Measurements from ENCODE around the gene LRMDA.

Gene LRMDA

DNA sequence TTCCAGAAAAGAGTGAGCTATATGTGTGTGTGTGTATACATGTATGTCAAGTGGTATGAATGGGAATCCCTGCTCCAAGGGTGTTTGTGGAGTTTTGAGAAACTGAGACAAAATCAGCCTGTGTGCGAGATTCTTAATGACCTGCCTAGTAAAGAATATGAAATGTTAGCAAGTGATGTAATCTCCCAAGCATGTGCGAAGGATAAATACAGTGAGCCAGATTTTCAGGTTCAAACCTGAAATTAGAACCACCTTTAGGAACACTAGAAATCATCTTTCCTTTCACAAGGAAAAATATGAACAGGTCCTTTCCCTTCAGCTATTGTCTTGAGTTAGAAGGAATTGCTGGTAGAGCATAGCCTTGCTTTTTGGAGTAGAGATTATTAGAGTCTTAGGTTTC, 457.6 kb downstream of the LRMDA start:
- TF ChIP-seq CTCF (conservative IDR thresholded peaks at IDR 0.05; ENCODE audit: low read length), result no peak
- no peak for TF ChIP-seq EZH2phosphoT487 (IDR thresholded peaks at IDR 0.05; ENCODE audit: borderline replicate concordance)
- Histone ChIP-seq H3K9me2 (replicated peaks; ENCODE audit: low read depth, low read length) (no peaks in the 10 kb centered on the region), H3K4me2 (ENCODE audit: low read depth, low read length, poor library complexity, severe bottlenecking) (no peak overlapping the region), H4K20me1 (ENCODE audit: insufficient read depth, low read length, poor library complexity, severe bottlenecking) (no peaks in the 10 kb centered on the region), H2AFZ (ENCODE audit: low read length) (no peak overlapping the region), H3K9me3 (ENCODE audit: insufficient read depth, low read depth, low read length) (no peaks in the 10 kb centered on the region), H3K27me3 (ENCODE audit: insufficient read depth, low read length, poor library complexity, severe bottlenecking) (no peaks in the 10 kb centered on the region), H3K4me1 (ENCODE audit: insufficient read depth, low read length, poor library complexity, severe bottlenecking) (peaks cover 14% of the 10 kb centered on the region), H3K4me3 (ENCODE audit: low read length, poor library complexity, severe bottlenecking) (no peak overlapping the region), H3K9ac (ENCODE audit: low read depth, low read length, poor library complexity, severe bottlenecking) (no peak overlapping the region), H3F3A (ENCODE audit: low read depth) (no peaks in the 10 kb centered on the region), H3K36me3 (ENCODE audit: insufficient read depth, low read length) (no peaks in the 10 kb centered on the region), H3K79me2 (ENCODE audit: insufficient read depth, low read length) (no peaks in the 10 kb centered on the region)

GRCh38 chr10:75894761-75895160, 463.3 kb downstream of the LRMDA start:
- H2AFZ ChIP-seq (ENCODE audit: low read length), result no peak overlapping the region
- H3K4me1 ChIP-seq (ENCODE audit: insufficient read depth, low read length, poor library complexity, severe bottlenecking), result no peaks in the 10 kb centered on the region
- TF ChIP-seq CTCF (conservative IDR thresholded peaks at IDR 0.05; ENCODE audit: low read length) (no peak), EZH2phosphoT487 (IDR thresholded peaks at IDR 0.05; ENCODE audit: borderline replicate concordance) (no peak)
- no peak overlapping the region for H3K9ac ChIP-seq (ENCODE audit: low read depth, low read length, poor library complexity, severe bottlenecking)
- no peaks in the 10 kb centered on the region for H3K79me2 ChIP-seq (ENCODE audit: insufficient read depth, low read length)
- no peaks in the 10 kb centered on the region for H3K9me2 ChIP-seq (replicated peaks; ENCODE audit: low read depth, low read length)
- H3K4me3 ChIP-seq (ENCODE audit: low read length, poor library complexity, severe bottlenecking), result no peak overlapping the region
- no peaks in the 10 kb centered on the region for H4K20me1 ChIP-seq (ENCODE audit: insufficient read depth, low read length, poor library complexity, severe bottlenecking)
- H3K9me3 ChIP-seq (ENCODE audit: insufficient read depth, low read depth, low read length), result no peaks in the 10 kb centered on the region
- H3F3A ChIP-seq (ENCODE audit: low read depth), result no peaks in the 10 kb centered on the region
- no peak overlapping the region for H3K4me2 ChIP-seq (ENCODE audit: low read depth, low read length, poor library complexity, severe bottlenecking)
- H3K27me3 ChIP-seq (ENCODE audit: insufficient read depth, low read length, poor library complexity, severe bottlenecking), result no peaks in the 10 kb centered on the region
- H3K36me3 ChIP-seq (ENCODE audit: insufficient read depth, low read length), result no peaks in the 10 kb centered on the region

DNA sequence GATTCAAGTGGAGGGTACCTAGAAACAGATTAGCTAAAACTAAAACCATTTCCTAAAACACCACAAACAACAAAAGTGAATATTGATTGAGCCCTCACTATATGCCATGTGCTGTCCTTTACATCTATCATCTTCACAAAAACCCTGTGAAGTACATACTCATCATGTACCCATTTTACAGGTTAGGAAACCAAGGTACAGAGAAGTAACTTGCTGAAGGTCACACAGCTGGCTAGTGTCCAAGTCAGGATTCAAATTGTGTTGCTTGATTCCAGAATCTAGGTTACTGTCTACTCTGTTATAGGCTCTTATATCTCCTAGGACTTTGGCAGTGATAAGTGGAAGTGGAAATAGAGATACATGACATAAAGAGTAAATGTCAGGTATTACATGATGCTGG, 463.8 kb downstream of the LRMDA start:
- H3F3A ChIP-seq (ENCODE audit: low read depth), result no peaks in the 10 kb centered on the region
- H3K4me2 ChIP-seq (ENCODE audit: low read depth, low read length, poor library complexity, severe bottlenecking), result no peak overlapping the region
- H3K9ac ChIP-seq (ENCODE audit: low read depth, low read length, poor library complexity, severe bottlenecking), result no peak overlapping the region
- TF ChIP-seq CTCF (conservative IDR thresholded peaks at IDR 0.05; ENCODE audit: low read length) (no peak), EZH2phosphoT487 (IDR thresholded peaks at IDR 0.05; ENCODE audit: borderline replicate concordance) (no peak)
- no peaks in the 10 kb centered on the region for H4K20me1 ChIP-seq (ENCODE audit: insufficient read depth, low read length, poor library complexity, severe bottlenecking)
- H3K4me3 ChIP-seq (ENCODE audit: low read length, poor library complexity, severe bottlenecking), result no peak overlapping the region
- H3K9me3 ChIP-seq (ENCODE audit: insufficient read depth, low read depth, low read length), result no peaks in the 10 kb centered on the region
- no peaks in the 10 kb centered on the region for H3K4me1 ChIP-seq (ENCODE audit: insufficient read depth, low read length, poor library complexity, severe bottlenecking)
- no peaks in the 10 kb centered on the region for H3K79me2 ChIP-seq (ENCODE audit: insufficient read depth, low read length)
- no peaks in the 10 kb centered on the region for H3K36me3 ChIP-seq (ENCODE audit: insufficient read depth, low read length)
- H2AFZ ChIP-seq (ENCODE audit: low read length), result no peak overlapping the region
- no peaks in the 10 kb centered on the region for H3K27me3 ChIP-seq (ENCODE audit: insufficient read depth, low read length, poor library complexity, severe bottlenecking)
- no peaks in the 10 kb centered on the region for H3K9me2 ChIP-seq (replicated peaks; ENCODE audit: low read depth, low read length)

All from Loucy (cell line).